HepG2 (cell line): Measurements from ENCODE around the gene DOCK1. TPM values are rescaled to one million over a fixed set of nuclear protein-coding genes. Genes with fewer than 3 reads are reported as not detected.

Experiments used
- ATAC-seq: fragments of 200-7000 bp; cut with Tn5 transposase; 3 replicates; pipeline ENCODE4 v1.9.1; 2020; ENCODE audit warnings: mild to moderate bottlenecking, moderate library complexity
- BruUV-seq: library from RNA; stranded (reverse); fragments of 400-500 nt; replicated peaks from 2 replicates; lab custom pipeline; 2021; lab: Mats Ljungman, UMichigan
- CTCF ChIA-PET: fragments of 300-600 bp; formaldehyde crosslinking; extraction: SDS; loops from one replicate; lab custom pipeline; 2021; ENCODE audit warnings: low total read pairs, inconsistent platforms, low intra/inter-chr PET ratio; lab: Yijun Ruan, JAX
- POLR2A ChIA-PET: fragments of 350-600 bp; sonication (Branson Sonifier 250); formaldehyde crosslinking; loops from one replicate; lab custom pipeline; 2020; ENCODE audit warnings: antibody characterized with exemption, inconsistent platforms; lab: Yijun Ruan, JAX
- DNase-seq: peaks from one replicate; pipeline ENCODE4 v3.0.0-alpha.2; 2015; ENCODE audit warnings: low spot score
- FAIRE-seq: peaks from 3 replicates; lab custom pipeline; 2011; peaks lifted over from hg19 to GRCh38; lab: Jason Lieb, UNC
- H2AFZ ChIP-seq: one replicate; pipeline ENCODE4 v1.6.1; 2011; ENCODE audit warnings: low read length, inconsistent platforms
- H3K27ac ChIP-seq: fragments of 300-600 bp; 3 replicates; pipeline ENCODE4 v1.8.0; 2011; ENCODE audit warnings: mixed run types, mild to moderate bottlenecking, mixed read lengths, low read length, inconsistent platforms; ENCODE audit not compliant: insufficient read depth; ENCODE audit errors: extremely low read length
- H3K27me3 ChIP-seq, 2 experiments: fragments of 200-600 bp in 1 of 2; 2 replicates in 1 of 2; 3 replicates in 1 of 2; pipeline versions ENCODE4 v1.6.0 to v1.8.0; 2011; ENCODE audit warnings: low read length in 2 of 2, mild to moderate bottlenecking in 2 of 2, moderate library complexity in 2 of 2, inconsistent platforms in 1 of 2; ENCODE audit not compliant: insufficient read depth in 2 of 2, control insufficient read depth in 1 of 2
- H3K36me3 ChIP-seq, 2 experiments: fragments of 200-600 bp in 1 of 2; replicated peaks in 1 of 2; 2 replicates in 1 of 2; 3 replicates in 1 of 2; pipeline versions ENCODE4 v1.5.1 to v1.8.0; 2011; ENCODE audit warnings: low read length in 2 of 2, inconsistent platforms in 1 of 2; ENCODE audit not compliant: insufficient read depth in 2 of 2, control insufficient read depth in 1 of 2
- H3K4me1 ChIP-seq: 2 replicates; pipeline ENCODE4 v1.5.1; 2012; ENCODE audit warnings: low read length, inconsistent platforms; ENCODE audit not compliant: insufficient read depth
- H3K4me2 ChIP-seq: 2 replicates; pipeline ENCODE4 v1.6.0; 2011; ENCODE audit warnings: low read depth, low read length, inconsistent platforms
- H3K4me3 ChIP-seq, 3 experiments: fragments of 200-600 bp in 1 of 3; sonication (generic), shearing (Covaris generic) in 1 of 3; replicated peaks in 1 of 3; 2 replicates each; pipeline ENCODE4 v1.5.1; 2011 to 2016; ENCODE audit warnings: low read length in 3 of 3, inconsistent platforms in 2 of 3, low read depth in 2 of 3, mild to moderate bottlenecking in 2 of 3, control low read depth in 1 of 3, mixed read lengths in 1 of 3; ENCODE audit not compliant: insufficient read depth in 1 of 3
- H3K79me2 ChIP-seq: one replicate; pipeline ENCODE4 v1.6.1; 2011; ENCODE audit warnings: low read length, inconsistent platforms; ENCODE audit not compliant: insufficient read depth
- H3K9ac ChIP-seq: 2 replicates; pipeline ENCODE4 v1.6.0; 2011; ENCODE audit warnings: mild to moderate bottlenecking, low read depth, low read length, inconsistent platforms; ENCODE audit not compliant: insufficient read depth
- H3K9me3 ChIP-seq: 2 replicates; pipeline ENCODE4 v1.5.1; 2012; ENCODE audit warnings: mild to moderate bottlenecking, low read length
- H4K20me1 ChIP-seq: 2 replicates; pipeline ENCODE4 v1.6.0; 2011; ENCODE audit warnings: inconsistent platforms, mild to moderate bottlenecking, low read length, moderate library complexity; ENCODE audit not compliant: insufficient read depth
- ASH2L ChIP-seq: fragments of 300-600, 200-600 bp; sonication (generic); IDR thresholded peaks from 2 replicates; pipeline ENCODE4 v1.7.0; 2017; ENCODE audit warnings: low read depth, mild to moderate bottlenecking, moderate library complexity, mixed read lengths, low read length; ENCODE audit not compliant: insufficient read length
- BORCS8-MEF2B ChIP-seq: sonication (generic); formaldehyde crosslinking; IDR thresholded peaks from 2 replicates; pipeline ENCODE4 v1.8.0; 2022; ENCODE audit warnings: mild to moderate bottlenecking, missing genetic modification reagents
- GMEB1 ChIP-seq: sonication (generic); formaldehyde crosslinking; IDR thresholded peaks from 2 replicates; pipeline ENCODE4 v1.5.1; 2020; ENCODE audit warnings: missing genetic modification reagents, mild to moderate bottlenecking, borderline replicate concordance
- HOXA3 ChIP-seq: sonication (generic); formaldehyde crosslinking; IDR thresholded peaks from 2 replicates; pipeline ENCODE4 v1.5.0; 2020; ENCODE audit warnings: missing genetic modification reagents
- MAFF ChIP-seq: IDR thresholded peaks from 2 replicates; pipeline ENCODE4 v1.6.1; 2011; ENCODE audit warnings: low read depth, low read length, improper control_type of control experiment
- NFRKB ChIP-seq: fragments of 450-650 bp; IDR thresholded peaks from 2 replicates; pipeline ENCODE4 v1.6.1; 2017
- PAX8 ChIP-seq: sonication (generic); formaldehyde crosslinking; IDR thresholded peaks from 2 replicates; pipeline ENCODE4 v1.8.0; 2022; ENCODE audit warnings: mild to moderate bottlenecking, missing genetic modification reagents, borderline replicate concordance
- SNAPC2 ChIP-seq: sonication (generic); formaldehyde crosslinking; IDR thresholded peaks from 2 replicates; pipeline ENCODE4 v1.8.1; 2022; ENCODE audit warnings: mild to moderate bottlenecking, missing genetic modification reagents
- ZMYM3 ChIP-seq: sonication (generic); formaldehyde crosslinking; IDR thresholded peaks from 2 replicates; pipeline ENCODE4 v1.5.1; 2020; ENCODE audit warnings: mild to moderate bottlenecking, missing genetic modification reagents
- ZNF407 ChIP-seq: sonication (generic); formaldehyde crosslinking; IDR thresholded peaks from one replicate; pipeline ENCODE4 v1.5.1; 2020; ENCODE audit warnings: mild to moderate bottlenecking, missing genetic modification reagents; ENCODE audit errors: not compliant biosample characterization
- ZNF691 ChIP-seq: sonication (generic); formaldehyde crosslinking; IDR thresholded peaks from 2 replicates; pipeline ENCODE4 v1.4.0; 2020; ENCODE audit warnings: missing genetic modification reagents, low read depth, mild to moderate bottlenecking, borderline replicate concordance
- ZNF776 ChIP-seq: sonication (generic); formaldehyde crosslinking; IDR thresholded peaks from 2 replicates; pipeline ENCODE4 v1.4.0; 2020; ENCODE audit warnings: mild to moderate bottlenecking, missing genetic modification reagents
- ZNF879 ChIP-seq: sonication (generic); formaldehyde crosslinking; IDR thresholded peaks from 2 replicates; pipeline ENCODE4 v1.8.1; 2023; ENCODE audit warnings: missing genetic modification reagents
- WGBS: methylation state at CpG from one replicate; pipeline ENCODE4 v1.1.6; 2017; ENCODE audit warnings: low lambda C conversion rate; 5-methylcytosine and 5-hydroxymethylcytosine counted together
- in situ Hi-C: cut with HindIII; loops from 2 replicates; pipeline ENCODE4 v1.10.0; 2017; ENCODE audit warnings: low pct_unique_long_range_greater_than_20kb; ENCODE audit not compliant: extremely low pct_ligation_motif_present
- intact Hi-C: fragments of 100-400 bp; cut with micrococcal nuclease; formaldehyde crosslinking; loops from one replicate; pipeline ENCODE4 v1.10.0; 2022; ENCODE audit not compliant: unreplicated experiment
- polyA plus RNA-seq, 8 experiments: library from polyadenylated mRNA; depleted of rRNA in 3 of 8; stranded (reverse) in 7 of 8; unstranded in 1 of 8; fragments of >200 nt; fragmentation: Illumina TruSeq in 4 of 8; extraction: Trizol in 4 of 8; gene quantifications; 2 replicates each; pipeline versions ENCODE4 v1.2.1 to v1.2.3, GENCODE V29; 2011 to 2016; ENCODE audit warnings: low read depth in 4 of 8, missing spikeins in 1 of 8, mixed read lengths in 1 of 8; ENCODE audit not compliant: insufficient read depth in 1 of 8
- total RNA-seq, 5 experiments: library from RNA; depleted of rRNA; stranded (reverse); fragments of >200 nt; fragmentation: Illumina TruSeq; extraction: Trizol; gene quantifications; 2 replicates each; pipeline ENCODE4 v1.2.3, GENCODE V29; 2016; ENCODE audit warnings: low read depth in 1 of 5
- TF ChIP-seq, protein P1 (sequence below): sonication (generic); formaldehyde crosslinking; IDR thresholded peaks from 2 replicates; pipeline ENCODE4 v1.4.0; 2020; ENCODE audit warnings: missing genetic modification reagents

The DOCK1 gene
- total and polyA plus RNA-seq, 2 of the 13 experiments (the other 11 are each of a cell fraction or from before 2014, with no cell fraction given) = 8.3 to 25.5 TPM

DNA sequence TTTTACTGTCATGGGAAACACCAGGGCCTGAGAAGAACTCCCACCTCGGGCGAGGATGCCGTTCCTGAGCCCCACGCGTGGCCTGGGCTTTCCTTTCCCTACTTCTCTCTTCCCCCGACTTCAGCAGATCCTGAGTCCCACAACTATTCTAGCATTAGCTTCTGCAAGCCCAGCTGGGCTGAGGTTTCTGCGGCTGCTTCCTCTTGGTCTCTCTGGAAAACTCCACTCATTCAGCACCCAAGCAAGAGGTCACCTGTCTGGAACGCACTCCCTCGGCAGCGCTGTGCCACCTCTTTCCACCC, 761 bp upstream of the DOCK1 start:
- peaks cover 29% of the 10 kb centered on the region for H3K79me2 ChIP-seq
- BruUV-seq = no TSS peak
- DNase-seq = no peak
- ATAC-seq = no peak; the same call in 2 of the 3 replicates
- H4K20me1 ChIP-seq = no peaks in the 10 kb centered on the region
- H2AFZ ChIP-seq = no peak overlapping the region
- peak overlapping the region; percentile 63 to 88 (median 85); a peak in 5 of 6 replicates for H3K4me3 ChIP-seq
- intact Hi-C loops (no loop called here), in situ Hi-C loops (no loop called here)
- peak overlapping the region; percentile 84 for H3K9ac ChIP-seq
- ChIA-PET POLR2A (no interaction called here), CTCF (no interaction called here)
- 74% methylated on average over 7 of the region's 10 CpGs for WGBS
- peaks cover 25% of the 10 kb centered on the region for H3K4me1 ChIP-seq
- FAIRE-seq = no peak
- no peaks in the 10 kb centered on the region for H3K27me3 ChIP-seq
- no peaks in the 10 kb centered on the region for H3K36me3 ChIP-seq
- no peak overlapping the region for H3K27ac ChIP-seq
- peak overlapping the region; percentile 83 for H3K4me2 ChIP-seq
- H3K9me3 ChIP-seq = no peaks in the 10 kb centered on the region
- TF ChIP-seq ZMYM3 (CRISPR knock-in tag) (no peak), ASH2L (no peak), NFRKB (no peak), ZNF776 (CRISPR knock-in tag) (no peak), MAFF (no peak), ZNF691 (0 out of 2 replicates have a peak, but pooled peaks have one; percentile 12), ZNF879 (CRISPR knock-in tag) (no peak), ZNF407 (no peak), GMEB1 (CRISPR knock-in tag) (no peak), PAX8 (CRISPR knock-in tag) (no peak), HOXA3 (CRISPR knock-in tag) (no peak), SNAPC2 (CRISPR knock-in tag) (peak; percentile 72; the same call in 1 of the 2 replicates), BORCS8-MEF2B (CRISPR knock-in tag) (no peak)
- TF ChIP-seq, protein P1, sequence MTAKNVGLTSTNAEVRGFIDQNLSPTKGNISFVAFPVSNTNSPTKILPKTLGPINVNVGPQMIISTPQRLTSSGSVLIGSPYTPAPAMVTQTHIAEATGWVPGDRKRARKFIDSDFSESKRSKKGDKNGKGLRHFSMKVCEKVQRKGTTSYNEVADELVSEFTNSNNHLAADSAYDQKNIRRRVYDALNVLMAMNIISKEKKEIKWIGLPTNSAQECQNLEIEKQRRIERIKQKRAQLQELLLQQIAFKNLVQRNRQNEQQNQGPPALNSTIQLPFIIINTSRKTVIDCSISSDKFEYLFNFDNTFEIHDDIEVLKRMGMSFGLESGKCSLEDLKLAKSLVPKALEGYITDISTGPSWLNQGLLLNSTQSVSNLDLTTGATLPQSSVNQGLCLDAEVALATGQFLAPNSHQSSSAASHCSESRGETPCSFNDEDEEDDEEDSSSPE = 0 out of 2 replicates have a peak, but pooled peaks have one; percentile 13
